AG04449 (cell line): ENCODE data around the gene STAT6.
"Not testable (repeated sequence)": the region's sequence is repeated elsewhere in the genome, so short reads cannot be mapped to it uniquely, and the experiment has no call there.

Source experiments
- CTCF ChIA-PET: fragments of 350-600 bp; formaldehyde crosslinking; extraction: SDS; loops from one replicate; lab custom pipeline; 2021; ENCODE audit warnings: antibody characterized with exemption; lab: Yijun Ruan, JAX
- POLR2A ChIA-PET: fragments of 400-600, 350-600 bp; formaldehyde crosslinking; extraction: SDS; loops from one replicate; lab custom pipeline; 2020; ENCODE audit warnings: antibody characterized with exemption, inconsistent platforms; lab: Yijun Ruan, JAX
- DNase-seq: peaks from one replicate; pipeline ENCODE4 v3.0.0-alpha.2; 2010; ENCODE audit warnings: low read depth, low spot score
- H3K4me3 ChIP-seq: 2 replicates; pipeline ENCODE4 v1.5.1; 2011; ENCODE audit warnings: low read depth, mild to moderate bottlenecking, control low read depth, low read length
- CTCF ChIP-seq: IDR thresholded peaks from one replicate; pipeline ENCODE4 v1.5.1; 2011; ENCODE audit warnings: mild to moderate bottlenecking, moderate library complexity, low read length, control low read depth, inconsistent platforms; ENCODE audit not compliant: insufficient read depth; ENCODE audit errors: missing control alignments

The STAT6 gene

GRCh38 chr12:57063991-57064685 lies 47.0 kb downstream of the STAT6 start:
- no peak for DNase-seq
- POLR2A ChIA-PET: no interaction called here
- TF ChIP-seq CTCF: no peak
- H3K4me3 ChIP-seq: no peak overlapping the region
- CTCF ChIA-PET: interaction anchor here (1.1 to 11.6 kb wide), 8 partner anchors 8 to 310 kb away, joined by 3 to 500 read pairs (median 44); partner anchors contain the start of genes MYO1A, NEMP1, PRIM1 and TAC3

- DNase-seq: no peak
- ChIA-PET CTCF (interaction anchor here (1.2 to 11.6 kb wide), 5 partner anchors 12 to 71 kb away, joined by 3 to 500 read pairs (median 95); partner anchors contain the start of genes MYO1A and ZBTB39), POLR2A (no interaction called here)
- no peak overlapping the region for H3K4me3 ChIP-seq
- no peak for TF ChIP-seq CTCF
Observed at GRCh38 chr12:57058454-57058853, 52.7 kb downstream of the STAT6 start.

- ChIA-PET POLR2A (no interaction called here), CTCF (interaction anchor here (0.8 to 11.6 kb wide), 8 partner anchors 8 to 299 kb away, joined by 3 to 500 read pairs (median 5); partner anchors contain the start of genes MYO1A, NEMP1 and ZBTB39)
- TF ChIP-seq CTCF: no peak
- no peak overlapping the region for H3K4me3 ChIP-seq
- no peak for DNase-seq
Observed at GRCh38 chr12:57057067-57057751, 54.0 kb downstream of the STAT6 start.

- CTCF ChIA-PET: interaction anchor here (1.7 to 11.6 kb wide), 3 partner anchors 9 to 297 kb away, joined by 5 to 500 read pairs (median 164); partner anchors contain the start of genes MYO1A and ZBTB39
- H3K4me3 ChIP-seq: no peak overlapping the region
- TF ChIP-seq CTCF: no peak
- POLR2A ChIA-PET: no interaction called here
- DNase-seq: no peak
Observed at GRCh38 chr12:57055824-57056223, 55.3 kb downstream of the STAT6 start.

- H3K4me3 ChIP-seq, DNase-seq, POLR2A ChIA-PET: not testable (repeated sequence)
- CTCF ChIA-PET: interaction anchor here (11.0 kb wide), 1 partner anchor 46 kb away, joined by 92 read pairs; the partner anchor contains the start of gene ZBTB39
Observed at GRCh38 chr12:57053901-57054300, 57.3 kb downstream of the STAT6 start.

GRCh38 chr12:57053146-57053545 lies 58.0 kb downstream of the STAT6 start:
- DNase-seq, H3K4me3 ChIP-seq, POLR2A ChIA-PET: not testable (repeated sequence)
- CTCF ChIA-PET: interaction anchor here (11.0 to 13.2 kb wide), 2 partner anchors 7 to 45 kb away, joined by 92 to 164 read pairs; partner anchors contain the start of gene ZBTB39

- ChIA-PET POLR2A (no interaction called here), CTCF (interaction anchor here (1.0 to 13.2 kb wide), 3 partner anchors 9 to 63 kb away, joined by 3 to 164 read pairs (median 92); partner anchors contain the start of gene ZBTB39)
- TF ChIP-seq CTCF: no peak
- H3K4me3 ChIP-seq: no peak overlapping the region
- no peak for DNase-seq
Observed at GRCh38 chr12:57051011-57051410, 60.2 kb downstream of the STAT6 start.
